Epithelial cell of proximal tubule (primary cell): ENCODE measurements around the gene HSFX4. TPM values are rescaled to one million over a fixed set of nuclear protein-coding genes. Genes with fewer than 3 reads are reported as not detected.

Source experiments
- DNase-seq: peaks from one replicate; pipeline ENCODE4 v3.0.0-alpha.2; 2011; ENCODE audit warnings: low read depth
- H3K4me3 ChIP-seq: 2 replicates; pipeline ENCODE4 v1.5.1; 2011; ENCODE audit warnings: low read depth, mild to moderate bottlenecking, low read length
- total RNA-seq: library from RNA; depleted of rRNA; stranded (reverse); fragments of >200 nt; gene quantifications from 2 replicates; pipeline ENCODE4 v1.2.3, GENCODE V29; 2015
- TF ChIP-seq, protein P1 (sequence below): conservative IDR thresholded peaks from 2 replicates; pipeline ENCODE4 v1.5.1; 2012; ENCODE audit warnings: low read depth, mild to moderate bottlenecking, low read length

HSFX4 gene
- total RNA-seq, 1 donor from 2014 or later = not detected

- TF ChIP-seq, protein P1, sequence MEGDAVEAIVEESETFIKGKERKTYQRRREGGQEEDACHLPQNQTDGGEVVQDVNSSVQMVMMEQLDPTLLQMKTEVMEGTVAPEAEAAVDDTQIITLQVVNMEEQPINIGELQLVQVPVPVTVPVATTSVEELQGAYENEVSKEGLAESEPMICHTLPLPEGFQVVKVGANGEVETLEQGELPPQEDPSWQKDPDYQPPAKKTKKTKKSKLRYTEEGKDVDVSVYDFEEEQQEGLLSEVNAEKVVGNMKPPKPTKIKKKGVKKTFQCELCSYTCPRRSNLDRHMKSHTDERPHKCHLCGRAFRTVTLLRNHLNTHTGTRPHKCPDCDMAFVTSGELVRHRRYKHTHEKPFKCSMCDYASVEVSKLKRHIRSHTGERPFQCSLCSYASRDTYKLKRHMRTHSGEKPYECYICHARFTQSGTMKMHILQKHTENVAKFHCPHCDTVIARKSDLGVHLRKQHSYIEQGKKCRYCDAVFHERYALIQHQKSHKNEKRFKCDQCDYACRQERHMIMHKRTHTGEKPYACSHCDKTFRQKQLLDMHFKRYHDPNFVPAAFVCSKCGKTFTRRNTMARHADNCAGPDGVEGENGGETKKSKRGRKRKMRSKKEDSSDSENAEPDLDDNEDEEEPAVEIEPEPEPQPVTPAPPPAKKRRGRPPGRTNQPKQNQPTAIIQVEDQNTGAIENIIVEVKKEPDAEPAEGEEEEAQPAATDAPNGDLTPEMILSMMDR = no peak
- DNase-seq = no peak
- no peak overlapping the region for H3K4me3 ChIP-seq
Observed at GRCh38 chrX:149979126-149979644, 49.8 kb downstream of the HSFX4 start.

Other genes starting within 250 kb of the HSFX4 start
- gene MAGEA11, start 217.5 kb upstream of the HSFX4 start, total RNA-seq = not detected in 2 replicates
- gene HSFX1, start 155.5 kb upstream of the HSFX4 start, total RNA-seq = 0.51 TPM in 1 of 2 replicates, not detected in the other
- gene MAGEA9, start 147.6 kb upstream of the HSFX4 start, total RNA-seq = not detected in 2 replicates
- not detected in 2 replicates for gene MAGEA8, start 48.4 kb upstream of the HSFX4 start, total RNA-seq
- 18.7 and 24.4 TPM in 2 replicates for gene EOLA2, start 8.9 kb downstream of the HSFX4 start, total RNA-seq